WTC11 (cell line): ENCODE results near the gene SLC35F5. TPM values are rescaled to one million over a fixed set of nuclear protein-coding genes. Genes with fewer than 3 reads are reported as not detected.

Experiments
- ATAC-seq: fragments of 200-7000 bp; cut with Tn5 transposase; 2 replicates; pipeline ENCODE4 v1.10.0; 2021; ENCODE audit warnings: mild to moderate bottlenecking, moderate library complexity
- CTCF ChIA-PET: fragments of 300-600 bp; sonication (Branson Sonifier 250); formaldehyde crosslinking; loops from one replicate; lab custom pipeline; 2021; ENCODE audit warnings: antibody characterized with exemption; lab: Charles Lee
- POLR2A ChIA-PET: fragments of 350-600 bp; sonication (Branson Sonifier 250); formaldehyde crosslinking; loops from one replicate; lab custom pipeline; 2021; ENCODE audit warnings: antibody characterized with exemption; lab: Charles Lee
- DNase-seq: peaks from one replicate; pipeline ENCODE4 v3.0.0; 2021; ENCODE audit warnings: low spot score
- H3K27ac Mint-ChIP-seq: 2 replicates; pipeline ENCODE4 v1.8.0; 2021; ENCODE audit warnings: mixed read lengths
- H3K27me3 Mint-ChIP-seq: 2 replicates; pipeline ENCODE4 v1.8.0; 2021; ENCODE audit warnings: low read depth, mild to moderate bottlenecking, moderate library complexity, mixed read lengths
- H3K36me3 Mint-ChIP-seq: 2 replicates; pipeline ENCODE4 v1.8.0; 2021; ENCODE audit warnings: mixed read lengths
- H3K4me1 Mint-ChIP-seq: 2 replicates; pipeline ENCODE4 v1.8.0; 2022; ENCODE audit warnings: mixed read lengths
- H3K4me3 Mint-ChIP-seq: 2 replicates; pipeline ENCODE4 v1.8.0; 2021; ENCODE audit warnings: mild to moderate bottlenecking, moderate library complexity, mixed read lengths
- H3K9me3 Mint-ChIP-seq: 2 replicates; pipeline ENCODE4 v1.8.0; 2021; ENCODE audit warnings: mixed read lengths
- ARID4B ChIP-seq: sonication (generic); formaldehyde crosslinking; IDR thresholded peaks from 2 replicates; pipeline ENCODE4 v1.8.0; 2023; ENCODE audit warnings: missing genetic modification reagents, mild to moderate bottlenecking, borderline replicate concordance
- ATF2 ChIP-seq: sonication (generic); formaldehyde crosslinking; IDR thresholded peaks from 2 replicates; pipeline ENCODE4 v1.8.1; 2022; ENCODE audit warnings: low read depth, missing genetic modification reagents, borderline replicate concordance
- ATF3 ChIP-seq: sonication (generic); formaldehyde crosslinking; conservative IDR thresholded peaks from 2 replicates; pipeline ENCODE4 v1.8.1; 2022; ENCODE audit warnings: mild to moderate bottlenecking, missing genetic modification reagents
- CREB1 ChIP-seq: sonication (generic); formaldehyde crosslinking; IDR thresholded peaks from 2 replicates; pipeline ENCODE4 v1.8.0; 2023; ENCODE audit warnings: mild to moderate bottlenecking, missing genetic modification reagents
- CREM ChIP-seq: sonication (generic); formaldehyde crosslinking; IDR thresholded peaks from 2 replicates; pipeline ENCODE4 v1.8.1; 2022; ENCODE audit warnings: mild to moderate bottlenecking, missing genetic modification reagents, moderate library complexity
- EMX1 ChIP-seq: fragments of 250-450 bp; sonication (Bioruptor Pico); IDR thresholded peaks from 2 replicates; pipeline ENCODE4 v1.8.0; 2021; ENCODE audit warnings: mild to moderate bottlenecking
- FOXK1 ChIP-seq: sonication (generic); formaldehyde crosslinking; IDR thresholded peaks from 2 replicates; pipeline ENCODE4 v1.8.0; 2022; ENCODE audit warnings: mild to moderate bottlenecking, moderate library complexity, missing genetic modification reagents
- IRF1 ChIP-seq: sonication (generic); formaldehyde crosslinking; IDR thresholded peaks from 2 replicates; pipeline ENCODE4 v1.8.0; 2023; ENCODE audit warnings: missing genetic modification reagents
- JUN ChIP-seq: sonication (generic); formaldehyde crosslinking; IDR thresholded peaks from 2 replicates; pipeline ENCODE4 v1.8.0; 2023; ENCODE audit warnings: mild to moderate bottlenecking, missing genetic modification reagents
- MLX ChIP-seq: sonication (generic); formaldehyde crosslinking; IDR thresholded peaks from 2 replicates; pipeline ENCODE4 v1.8.1; 2023; ENCODE audit warnings: mild to moderate bottlenecking, missing genetic modification reagents, moderate library complexity
- NFE2L1 ChIP-seq: sonication (generic); formaldehyde crosslinking; IDR thresholded peaks from 2 replicates; pipeline ENCODE4 v1.8.1; 2023; ENCODE audit warnings: missing genetic modification reagents
- NR3C1 ChIP-seq: sonication (generic); formaldehyde crosslinking; conservative IDR thresholded peaks from 2 replicates; pipeline ENCODE4 v1.8.1; 2023; ENCODE audit warnings: low read depth, mild to moderate bottlenecking, missing genetic modification reagents
- OVOL2 ChIP-seq: fragments of 250-450 bp; sonication (Bioruptor Pico); IDR thresholded peaks from 2 replicates; pipeline ENCODE4 v1.9.0; 2021; ENCODE audit warnings: mild to moderate bottlenecking, borderline replicate concordance
- SMAD3 ChIP-seq: sonication (generic); formaldehyde crosslinking; IDR thresholded peaks from 2 replicates; pipeline ENCODE4 v1.8.0; 2022; ENCODE audit warnings: missing genetic modification reagents, mild to moderate bottlenecking, borderline replicate concordance
- TEAD1 ChIP-seq: sonication (generic); formaldehyde crosslinking; IDR thresholded peaks from 2 replicates; pipeline ENCODE4 v1.8.0; 2022; ENCODE audit warnings: mild to moderate bottlenecking, missing genetic modification reagents
- TP53 ChIP-seq: sonication (generic); formaldehyde crosslinking; IDR thresholded peaks from 2 replicates; pipeline ENCODE4 v1.8.1; 2023; ENCODE audit warnings: mild to moderate bottlenecking, missing genetic modification reagents
- USF1 ChIP-seq: sonication (generic); formaldehyde crosslinking; IDR thresholded peaks from 2 replicates; pipeline ENCODE4 v1.8.0; 2022; ENCODE audit warnings: mild to moderate bottlenecking, missing genetic modification reagents
- ZBTB21 ChIP-seq: sonication (generic); formaldehyde crosslinking; IDR thresholded peaks from 2 replicates; pipeline ENCODE4 v1.8.1; 2023; ENCODE audit warnings: mild to moderate bottlenecking, missing genetic modification reagents, borderline replicate concordance
- ZSCAN18 ChIP-seq: fragments of 250-450 bp; sonication (Bioruptor Pico); IDR thresholded peaks from 2 replicates; pipeline ENCODE4 v2.1.2; 2022; ENCODE audit warnings: mild to moderate bottlenecking, moderate library complexity
- total RNA-seq: library from RNA; stranded (reverse); gene quantifications from 3 replicates; pipeline ENCODE4 v1.2.3, GENCODE V29; 2021

Gene SLC35F5
- total RNA-seq, 1 experiment from 2014 or later: 20.3 TPM

GRCh38 chr2:113795405-113795920, 39.0 kb upstream of the SLC35F5 start:
- Mint-ChIP-seq H3K9me3 (no peaks in the 10 kb centered on the region), H3K36me3 (no peaks in the 10 kb centered on the region), H3K4me3 (no peak overlapping the region), H3K27ac (no peak overlapping the region), H3K4me1 (no peaks in the 10 kb centered on the region), H3K27me3 (peaks cover 5% of the 10 kb centered on the region; the same call in 1 of the 2 replicates)
- no peak for ATAC-seq
- POLR2A ChIA-PET: no interaction called here
- no peak for TF ChIP-seq ARID4B (CRISPR knock-in tag)
- TF ChIP-seq SMAD3 (CRISPR knock-in tag): no peak
- no peak for TF ChIP-seq OVOL2 (CRISPR knock-in tag)
- TF ChIP-seq ZBTB21 (CRISPR knock-in tag): no peak
- no peak for TF ChIP-seq NR3C1
- TF ChIP-seq ATF3 (CRISPR knock-in tag): no peak
- no peak for TF ChIP-seq TP53 (CRISPR knock-in tag)
- no peak for TF ChIP-seq JUN (CRISPR knock-in tag)
- no peak for TF ChIP-seq CREM (CRISPR knock-in tag)
- TF ChIP-seq ZSCAN18 (CRISPR knock-in tag): no peak
- no peak for TF ChIP-seq IRF1 (CRISPR knock-in tag)
- TF ChIP-seq NFE2L1 (CRISPR knock-in tag): no peak
- TF ChIP-seq FOXK1: no peak
- no peak for TF ChIP-seq EMX1 (CRISPR knock-in tag)
- TF ChIP-seq CREB1: no peak
- TF ChIP-seq MLX (CRISPR knock-in tag): no peak
- no peak for TF ChIP-seq ATF2
- TF ChIP-seq USF1 (CRISPR knock-in tag): no peak
- no peak for TF ChIP-seq TEAD1 (CRISPR knock-in tag)
- CTCF ChIA-PET: no interaction called here
- no peak for DNase-seq
